ENCODE results near the gene CHMP6. TPM values are rescaled to one million over a fixed set of nuclear protein-coding genes. Genes with fewer than 3 reads are reported as not detected.

CHMP6 gene
- total RNA-seq, 1 donor from 2014 or later: 12.5 TPM

GRCh38 chr17:80948976-80949450, 42.6 kb upstream of the CHMP6 start:
- Histone ChIP-seq H3K27me3 (ENCODE audit: control insufficient read depth in 3 of 3, insufficient read depth in 3 of 3, low read length in 3 of 3) (no peaks in the 10 kb centered on the region), H3K4me3 (ENCODE audit: low read length in 3 of 3) (no peak overlapping the region), H3K27ac (ENCODE audit: low read depth, low read length) (no peak overlapping the region), H3K4me1 (ENCODE audit: control insufficient read depth in 3 of 3, insufficient read depth in 3 of 3, low read length in 3 of 3) (no peaks in the 10 kb centered on the region), H3K9me3 (ENCODE audit: control insufficient read depth in 3 of 3, low read length in 3 of 3) (no peaks in the 10 kb centered on the region), H3K36me3 (ENCODE audit: control insufficient read depth in 3 of 3, insufficient read depth in 3 of 3, low read length in 3 of 3) (peaks cover 34 to 50% (median 43%) of the 10 kb centered on the region in 3 donors), H3K9ac (ENCODE audit: low read depth in 1 of 3, low read length in 3 of 3) (no peak overlapping the region)

GRCh38 chr17:80949451-80950421, 41.9 kb upstream of the CHMP6 start:
- H3K4me3 ChIP-seq (ENCODE audit: low read length in 3 of 3): no peak overlapping the region
- no peak overlapping the region for H3K27ac ChIP-seq (ENCODE audit: low read depth, low read length)
- no peak overlapping the region for H3K9ac ChIP-seq (ENCODE audit: low read depth in 1 of 3, low read length in 3 of 3)
- no peaks in the 10 kb centered on the region for H3K4me1 ChIP-seq (ENCODE audit: control insufficient read depth in 3 of 3, insufficient read depth in 3 of 3, low read length in 3 of 3)
- no peaks in the 10 kb centered on the region for H3K27me3 ChIP-seq (ENCODE audit: control insufficient read depth in 3 of 3, insufficient read depth in 3 of 3, low read length in 3 of 3)
- no peaks in the 10 kb centered on the region for H3K9me3 ChIP-seq (ENCODE audit: control insufficient read depth in 3 of 3, low read length in 3 of 3)
- peaks cover 34 to 50% (median 43%) of the 10 kb centered on the region in 3 donors for H3K36me3 ChIP-seq (ENCODE audit: control insufficient read depth in 3 of 3, insufficient read depth in 3 of 3, low read length in 3 of 3)

GRCh38 chr17:80950466-80951120, 41.0 kb upstream of the CHMP6 start:
- Histone ChIP-seq H3K9me3 (ENCODE audit: control insufficient read depth in 3 of 3, low read length in 3 of 3) (no peaks in the 10 kb centered on the region), H3K9ac (ENCODE audit: low read depth in 1 of 3, low read length in 3 of 3) (no peak overlapping the region), H3K27ac (ENCODE audit: low read depth, low read length) (no peak overlapping the region), H3K27me3 (ENCODE audit: control insufficient read depth in 3 of 3, insufficient read depth in 3 of 3, low read length in 3 of 3) (no peaks in the 10 kb centered on the region), H3K36me3 (ENCODE audit: control insufficient read depth in 3 of 3, insufficient read depth in 3 of 3, low read length in 3 of 3) (peaks cover 33 to 49% (median 42%) of the 10 kb centered on the region in 3 donors), H3K4me1 (ENCODE audit: control insufficient read depth in 3 of 3, insufficient read depth in 3 of 3, low read length in 3 of 3) (no peaks in the 10 kb centered on the region), H3K4me3 (ENCODE audit: low read length in 3 of 3) (no peak overlapping the region)

- Histone ChIP-seq H3K27ac (ENCODE audit: low read depth, low read length) (no peak overlapping the region), H3K4me3 (ENCODE audit: low read length in 3 of 3) (no peak overlapping the region), H3K36me3 (ENCODE audit: control insufficient read depth in 3 of 3, insufficient read depth in 3 of 3, low read length in 3 of 3) (peaks cover 25 to 41% (median 34%) of the 10 kb centered on the region in 3 donors), H3K27me3 (ENCODE audit: control insufficient read depth in 3 of 3, insufficient read depth in 3 of 3, low read length in 3 of 3) (no peaks in the 10 kb centered on the region), H3K9ac (ENCODE audit: low read depth in 1 of 3, low read length in 3 of 3) (no peak overlapping the region), H3K4me1 (ENCODE audit: control insufficient read depth in 3 of 3, insufficient read depth in 3 of 3, low read length in 3 of 3) (no peaks in the 10 kb centered on the region), H3K9me3 (ENCODE audit: control insufficient read depth in 3 of 3, low read length in 3 of 3) (no peaks in the 10 kb centered on the region)
These were observed 40.2 kb upstream of the CHMP6 start for GRCh38 chr17:80951121-80952090.

DNA sequence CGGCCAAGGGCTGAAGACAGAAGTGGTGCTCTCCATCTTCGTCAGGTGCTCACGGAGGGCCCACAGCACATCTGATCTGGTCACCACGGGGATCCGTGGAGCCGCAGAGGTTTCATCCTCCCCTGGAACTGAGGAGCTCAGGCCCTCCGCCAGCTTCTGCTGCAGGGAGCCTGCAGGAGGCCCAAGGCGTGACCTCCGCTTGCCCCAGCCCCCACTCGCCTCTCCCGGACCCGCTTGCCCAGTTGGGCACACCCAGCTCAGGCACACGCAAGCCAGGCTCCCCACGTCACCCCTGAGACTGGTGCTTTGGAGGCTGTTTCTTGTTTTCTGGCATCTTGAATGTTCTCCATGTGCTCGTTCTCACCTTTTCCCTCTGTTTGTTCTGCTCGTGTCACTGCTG, 39.4 kb upstream of the CHMP6 start:
- Histone ChIP-seq H3K36me3 (ENCODE audit: control insufficient read depth in 3 of 3, insufficient read depth in 3 of 3, low read length in 3 of 3) (peaks cover 19 to 37% (median 26%) of the 10 kb centered on the region in 3 donors), H3K27ac (ENCODE audit: low read depth, low read length) (no peak overlapping the region), H3K27me3 (ENCODE audit: control insufficient read depth in 3 of 3, insufficient read depth in 3 of 3, low read length in 3 of 3) (no peaks in the 10 kb centered on the region), H3K9me3 (ENCODE audit: control insufficient read depth in 3 of 3, low read length in 3 of 3) (no peaks in the 10 kb centered on the region), H3K9ac (ENCODE audit: low read depth in 1 of 3, low read length in 3 of 3) (no peak overlapping the region), H3K4me1 (ENCODE audit: control insufficient read depth in 3 of 3, insufficient read depth in 3 of 3, low read length in 3 of 3) (no peaks in the 10 kb centered on the region), H3K4me3 (ENCODE audit: low read length in 3 of 3) (no peak overlapping the region)

GRCh38 chr17:80953471-80954315, 37.9 kb upstream of the CHMP6 start:
- Histone ChIP-seq H3K9me3 (ENCODE audit: control insufficient read depth in 3 of 3, low read length in 3 of 3) (no peaks in the 10 kb centered on the region), H3K27me3 (ENCODE audit: control insufficient read depth in 3 of 3, insufficient read depth in 3 of 3, low read length in 3 of 3) (no peaks in the 10 kb centered on the region), H3K4me1 (ENCODE audit: control insufficient read depth in 3 of 3, insufficient read depth in 3 of 3, low read length in 3 of 3) (peaks cover 1 to 2% (median 1%) of the 10 kb centered on the region in 3 donors), H3K4me3 (ENCODE audit: low read length in 3 of 3) (no peak overlapping the region), H3K27ac (ENCODE audit: low read depth, low read length) (no peak overlapping the region), H3K9ac (ENCODE audit: low read depth in 1 of 3, low read length in 3 of 3) (no peak overlapping the region), H3K36me3 (ENCODE audit: control insufficient read depth in 3 of 3, insufficient read depth in 3 of 3, low read length in 3 of 3) (peaks cover 6 to 28% (median 19%) of the 10 kb centered on the region in 3 donors)

DNA sequence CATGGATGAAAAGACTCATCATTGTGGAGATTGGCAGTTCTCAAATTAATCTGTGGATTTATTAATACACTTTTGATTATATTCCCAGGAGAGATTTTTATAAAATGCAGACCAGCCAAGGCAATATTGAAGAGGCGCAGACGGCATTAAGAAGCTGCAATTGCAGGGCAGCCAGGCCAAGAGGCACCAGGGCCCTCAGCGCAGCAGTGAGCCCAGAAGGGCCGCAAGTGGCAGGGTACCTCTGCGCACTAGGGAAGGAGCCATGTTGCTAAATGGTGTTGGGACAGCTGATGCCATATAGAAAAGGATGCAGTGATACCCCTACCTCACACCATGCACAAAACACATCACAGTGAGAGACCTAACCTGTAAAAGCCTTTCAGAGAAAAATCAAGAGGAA, 36.6 kb upstream of the CHMP6 start:
- Histone ChIP-seq H3K27me3 (ENCODE audit: control insufficient read depth in 3 of 3, insufficient read depth in 3 of 3, low read length in 3 of 3) (no peaks in the 10 kb centered on the region), H3K4me3 (ENCODE audit: low read length in 3 of 3) (no peak overlapping the region), H3K4me1 (ENCODE audit: control insufficient read depth in 3 of 3, insufficient read depth in 3 of 3, low read length in 3 of 3) (peaks cover 14 to 15% (median 15%) of the 10 kb centered on the region in 3 donors), H3K9me3 (ENCODE audit: control insufficient read depth in 3 of 3, low read length in 3 of 3) (no peaks in the 10 kb centered on the region), H3K27ac (ENCODE audit: low read depth, low read length) (no peak overlapping the region), H3K9ac (ENCODE audit: low read depth in 1 of 3, low read length in 3 of 3) (no peak overlapping the region), H3K36me3 (ENCODE audit: control insufficient read depth in 3 of 3, insufficient read depth in 3 of 3, low read length in 3 of 3) (peaks cover 6 to 22% (median 15%) of the 10 kb centered on the region in 3 donors)

DNA sequence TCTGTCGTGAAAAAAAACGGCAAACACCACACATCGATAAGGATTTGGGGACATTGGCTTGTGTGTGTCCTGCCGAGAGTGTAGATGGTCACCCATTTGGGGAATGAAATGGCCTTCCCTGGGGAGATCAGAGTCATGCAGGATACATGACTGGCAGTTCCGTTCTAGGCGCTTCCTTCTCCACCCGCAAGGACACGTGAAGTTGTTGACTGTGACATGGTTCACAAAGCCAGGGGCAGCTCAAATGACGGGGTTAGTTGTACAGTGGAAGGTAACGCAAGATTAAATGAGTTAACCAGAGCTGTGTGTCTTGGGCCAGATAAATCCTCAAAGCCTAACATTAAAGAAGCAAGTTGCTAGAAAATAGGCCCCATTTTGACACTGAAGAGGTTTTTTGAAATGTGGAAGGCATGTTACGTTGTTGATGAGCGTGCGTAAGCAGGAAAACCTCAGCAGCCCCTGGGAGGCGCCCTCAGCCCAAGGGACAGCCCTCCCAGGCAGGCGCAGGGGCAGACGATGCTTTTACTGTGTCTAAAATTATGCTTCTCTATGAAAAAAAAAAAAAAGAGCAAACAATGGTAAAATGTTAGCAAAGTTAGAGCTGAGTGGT, 35.9 kb upstream of the CHMP6 start:
- no peak overlapping the region for H3K9ac ChIP-seq (ENCODE audit: low read depth in 1 of 3, low read length in 3 of 3)
- H3K4me3 ChIP-seq (ENCODE audit: low read length in 3 of 3): no peak overlapping the region
- H3K36me3 ChIP-seq (ENCODE audit: control insufficient read depth in 3 of 3, insufficient read depth in 3 of 3, low read length in 3 of 3): peaks cover 6 to 19% (median 10%) of the 10 kb centered on the region in 3 donors
- no peaks in the 10 kb centered on the region for H3K9me3 ChIP-seq (ENCODE audit: control insufficient read depth in 3 of 3, low read length in 3 of 3)
- no peaks in the 10 kb centered on the region for H3K27me3 ChIP-seq (ENCODE audit: control insufficient read depth in 3 of 3, insufficient read depth in 3 of 3, low read length in 3 of 3)
- H3K4me1 ChIP-seq (ENCODE audit: control insufficient read depth in 3 of 3, insufficient read depth in 3 of 3, low read length in 3 of 3): peaks cover 21 to 22% (median 22%) of the 10 kb centered on the region in 3 donors
- no peak overlapping the region for H3K27ac ChIP-seq (ENCODE audit: low read depth, low read length)

All from skeletal muscle tissue (tissue), 4 donors.